Measurements from ENCODE around the gene RPAP2. TPM values are rescaled to one million over a fixed set of nuclear protein-coding genes. Genes with fewer than 3 reads are reported as not detected.

RPAP2 gene
- total RNA-seq, 4 donors from 2014 or later: 3.2 to 37.8 (median 11.7) TPM

DNA sequence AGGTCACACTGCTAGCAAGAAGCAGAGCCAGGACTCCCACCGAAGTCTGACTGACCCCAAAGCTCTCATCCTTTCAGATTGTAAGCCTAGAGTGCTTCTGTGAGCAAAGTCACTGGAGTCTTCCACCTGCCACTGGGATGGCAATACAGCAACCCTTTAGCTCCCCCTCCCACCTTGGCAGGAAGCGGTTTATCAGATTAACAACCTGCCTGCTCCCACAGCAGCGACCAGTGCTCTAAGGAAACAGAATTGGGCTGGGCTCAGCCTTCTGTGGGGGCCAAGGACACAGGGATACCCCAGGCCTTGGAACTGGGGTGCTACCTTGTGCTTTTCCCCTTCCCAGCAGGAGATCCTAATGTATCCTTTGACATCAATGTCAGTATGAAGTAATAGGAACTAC is 111.8 kb downstream of the RPAP2 start:
- TF ChIP-seq POLR2AphosphoS5 (IDR thresholded peaks at IDR 0.05) (no peak), POLR2A (IDR thresholded peaks at IDR 0.05) (no peak), EP300 (IDR thresholded peaks at IDR 0.05; ENCODE audit: low read depth) (no peak)
- TF ChIP-seq, protein P1, sequence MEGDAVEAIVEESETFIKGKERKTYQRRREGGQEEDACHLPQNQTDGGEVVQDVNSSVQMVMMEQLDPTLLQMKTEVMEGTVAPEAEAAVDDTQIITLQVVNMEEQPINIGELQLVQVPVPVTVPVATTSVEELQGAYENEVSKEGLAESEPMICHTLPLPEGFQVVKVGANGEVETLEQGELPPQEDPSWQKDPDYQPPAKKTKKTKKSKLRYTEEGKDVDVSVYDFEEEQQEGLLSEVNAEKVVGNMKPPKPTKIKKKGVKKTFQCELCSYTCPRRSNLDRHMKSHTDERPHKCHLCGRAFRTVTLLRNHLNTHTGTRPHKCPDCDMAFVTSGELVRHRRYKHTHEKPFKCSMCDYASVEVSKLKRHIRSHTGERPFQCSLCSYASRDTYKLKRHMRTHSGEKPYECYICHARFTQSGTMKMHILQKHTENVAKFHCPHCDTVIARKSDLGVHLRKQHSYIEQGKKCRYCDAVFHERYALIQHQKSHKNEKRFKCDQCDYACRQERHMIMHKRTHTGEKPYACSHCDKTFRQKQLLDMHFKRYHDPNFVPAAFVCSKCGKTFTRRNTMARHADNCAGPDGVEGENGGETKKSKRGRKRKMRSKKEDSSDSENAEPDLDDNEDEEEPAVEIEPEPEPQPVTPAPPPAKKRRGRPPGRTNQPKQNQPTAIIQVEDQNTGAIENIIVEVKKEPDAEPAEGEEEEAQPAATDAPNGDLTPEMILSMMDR (IDR thresholded peaks at IDR 0.05): no peak
- 46 to 50% methylated on average over 1 to 3 of the region's 3 CpGs for WGBS, 2 donors (ENCODE audit: low coverage in 1 of 2)
- intact Hi-C loops (cut with DNase I; ENCODE audit: low total_unique reads) (no loop called here), in situ Hi-C loops (cut with MboI; ENCODE audit: low pct_ligation_motif_present in 1 of 4, low pct_unique_long_range_greater_than_20kb in 1 of 4, low sequenced_read_pairs in 3 of 4) (no loop called here)
- no peaks in the 10 kb centered on the region for H3K36me3 ChIP-seq
- peak overlapping the region in 1 of 4 donors; percentile 4 for H3K27ac ChIP-seq
- H3K4me3 ChIP-seq: no peak overlapping the region
- H3K4me1 ChIP-seq: peaks cover 0 to 16% (median 5%) of the 10 kb centered on the region in 4 donors
- no peaks in the 10 kb centered on the region for H3K9me3 ChIP-seq
- DNase-seq: peak; percentile 32
- no peaks in the 10 kb centered on the region for H3K27me3 ChIP-seq

DNA sequence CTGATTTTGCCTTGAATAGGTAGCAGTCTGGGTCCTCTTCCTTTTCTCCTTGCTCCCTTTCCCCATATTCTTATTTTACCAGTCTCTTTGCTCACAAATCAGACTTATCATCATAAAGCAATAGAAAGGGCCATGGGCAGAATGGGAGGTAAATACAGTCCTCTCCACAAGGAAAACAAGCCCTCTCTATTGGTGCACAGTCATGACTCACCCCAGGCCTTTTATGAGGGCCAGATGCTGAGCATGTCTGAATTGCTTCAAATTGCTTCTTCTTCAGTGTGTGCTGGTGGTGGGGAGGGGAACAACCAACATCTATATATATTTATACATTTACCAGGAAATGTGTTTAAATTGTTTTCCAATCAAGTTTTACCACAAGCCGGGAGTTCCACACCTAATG is 112.7 kb downstream of the RPAP2 start:
- intact Hi-C loops (cut with DNase I; ENCODE audit: low total_unique reads) (no loop called here), in situ Hi-C loops (cut with MboI; ENCODE audit: low pct_ligation_motif_present in 1 of 4, low pct_unique_long_range_greater_than_20kb in 1 of 4, low sequenced_read_pairs in 3 of 4) (no loop called here)
- H3K9me3 ChIP-seq: no peaks in the 10 kb centered on the region
- H3K27me3 ChIP-seq: no peaks in the 10 kb centered on the region
- H3K36me3 ChIP-seq: no peaks in the 10 kb centered on the region
- H3K4me3 ChIP-seq: no peak overlapping the region
- WGBS, 2 donors (ENCODE audit: low coverage in 1 of 2): 33 to 48% methylated on average over 1 of the region's 1 CpG
- TF ChIP-seq POLR2A (IDR thresholded peaks at IDR 0.05): no peak
- TF ChIP-seq POLR2AphosphoS5 (IDR thresholded peaks at IDR 0.05): no peak
- TF ChIP-seq EP300 (IDR thresholded peaks at IDR 0.05; ENCODE audit: low read depth): no peak
- TF ChIP-seq, protein P1 (IDR thresholded peaks at IDR 0.05): peak in 1 of 5 experiments; percentile 19
- DNase-seq: peak; percentile 46
- peak overlapping the region in 1 of 4 donors; percentile 26 for H3K27ac ChIP-seq
- peaks cover 0 to 16% (median 5%) of the 10 kb centered on the region in 4 donors for H3K4me1 ChIP-seq

DNA sequence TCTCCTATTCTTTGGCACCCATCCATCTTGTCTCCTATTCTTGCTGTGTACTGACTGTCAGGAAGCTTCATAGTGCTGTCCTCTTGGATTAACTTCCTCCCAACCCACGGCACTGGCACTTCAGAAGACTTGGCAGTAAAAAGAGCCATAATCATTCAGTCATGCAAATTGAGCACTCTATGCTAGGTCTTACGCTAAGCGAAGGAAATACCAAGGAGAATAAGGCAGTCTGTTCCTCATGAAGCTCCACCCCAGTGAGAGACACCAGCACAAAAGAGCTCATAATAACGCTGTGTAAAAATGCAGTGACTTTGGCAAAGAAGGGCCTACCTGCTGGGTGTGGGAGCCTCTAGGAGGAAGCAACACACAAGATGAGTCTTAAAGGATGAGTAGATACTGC is 120.8 kb downstream of the RPAP2 start:
- no peak overlapping the region for H3K4me3 ChIP-seq
- no peaks in the 10 kb centered on the region for H3K36me3 ChIP-seq
- no peaks in the 10 kb centered on the region for H3K4me1 ChIP-seq
- DNase-seq: no peak
- no peaks in the 10 kb centered on the region for H3K9me3 ChIP-seq
- TF ChIP-seq POLR2AphosphoS5 (IDR thresholded peaks at IDR 0.05) (no peak), POLR2A (IDR thresholded peaks at IDR 0.05) (no peak), EP300 (IDR thresholded peaks at IDR 0.05; ENCODE audit: low read depth) (no peak)
- TF ChIP-seq, protein P1 (IDR thresholded peaks at IDR 0.05): no peak
- 40 to 68% methylated on average over 1 to 4 of the region's 4 CpGs for WGBS, 2 donors (ENCODE audit: low coverage in 1 of 2)
- H3K27ac ChIP-seq: no peak overlapping the region
- in situ Hi-C loops (cut with MboI; ENCODE audit: low pct_ligation_motif_present in 1 of 4, low pct_unique_long_range_greater_than_20kb in 1 of 4, low sequenced_read_pairs in 3 of 4) (no loop called here), intact Hi-C loops (cut with DNase I; ENCODE audit: low total_unique reads) (no loop called here)
- H3K27me3 ChIP-seq: no peaks in the 10 kb centered on the region

DNA sequence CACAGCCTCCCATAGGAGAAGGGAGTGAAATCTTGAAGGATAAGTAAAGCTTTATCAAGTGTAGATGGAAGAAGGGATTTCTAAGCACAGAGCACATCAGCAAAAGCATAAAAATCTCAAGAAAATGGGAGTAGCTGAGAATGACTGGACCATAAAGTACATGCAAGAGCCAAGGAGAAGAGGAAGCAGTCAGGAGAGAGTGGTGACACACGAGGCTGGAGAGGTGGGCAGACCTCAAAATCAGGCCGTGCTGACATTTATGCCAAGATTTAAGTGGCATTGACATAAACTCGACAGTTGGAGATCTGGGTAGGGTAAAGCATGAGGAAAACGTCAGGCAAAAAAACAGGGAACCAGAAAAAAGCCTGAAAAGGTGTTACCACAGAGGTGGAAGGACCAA is 125.5 kb downstream of the RPAP2 start:
- Histone ChIP-seq H3K27ac (no peak overlapping the region), H3K4me3 (no peak overlapping the region), H3K36me3 (no peaks in the 10 kb centered on the region), H3K27me3 (no peaks in the 10 kb centered on the region), H3K4me1 (no peaks in the 10 kb centered on the region), H3K9me3 (no peaks in the 10 kb centered on the region)
- intact Hi-C loops (cut with DNase I; ENCODE audit: low total_unique reads) (no loop called here), in situ Hi-C loops (cut with MboI; ENCODE audit: low pct_ligation_motif_present in 1 of 4, low pct_unique_long_range_greater_than_20kb in 1 of 4, low sequenced_read_pairs in 3 of 4) (no loop called here)
- no peak for DNase-seq
- TF ChIP-seq POLR2A (IDR thresholded peaks at IDR 0.05): no peak
- TF ChIP-seq, protein P1 (IDR thresholded peaks at IDR 0.05): no peak
- 38 to 43% methylated on average over 4 of the region's 4 CpGs for WGBS, 2 donors (ENCODE audit: low coverage in 1 of 2)

Data from transverse colon (tissue), 4 donors.